ENCODE data around the gene P2RY6.

- TF ChIP-seq CTCF (conservative IDR thresholded peaks at IDR 0.05): no peak
- TF ChIP-seq ZFX (IDR thresholded peaks at IDR 0.05): no peak
These were observed 18.4 kb downstream of the P2RY6 start for GRCh38 chr11:73290536-73290935.
